MCF 10A (cell line): ENCODE measurements around the gene PARD3. TPM values are rescaled to one million over a fixed set of nuclear protein-coding genes. Genes with fewer than 3 reads are reported as not detected.

Experiments used
- BruUV-seq: library from RNA; stranded (reverse); fragments of 400-500 nt; replicated peaks from 2 replicates; lab custom pipeline; 2021; lab: Mats Ljungman, UMichigan
- CTCF ChIA-PET: fragments of 300-600 bp; sonication (Branson Sonifier 250); formaldehyde crosslinking; extraction: SDS; loops from one replicate; lab custom pipeline; 2021; ENCODE audit warnings: antibody characterized with exemption, inconsistent platforms; lab: Yijun Ruan, JAX
- POLR2A ChIA-PET: fragments of 300-600, 350-650 bp; sonication (Branson Sonifier 250); formaldehyde crosslinking; extraction: SDS; loops from one replicate; lab custom pipeline; 2020; ENCODE audit warnings: antibody characterized with exemption, inconsistent platforms; lab: Yijun Ruan, JAX
- DNase-seq: peaks from one replicate; pipeline ENCODE4 v3.0.0-alpha.2; 2018; ENCODE audit not compliant: unreplicated experiment
- H3K27ac Mint-ChIP-seq: one replicate; pipeline ENCODE4 v1.8.0; 2022; ENCODE audit warnings: mild to moderate bottlenecking, low read depth, mixed read lengths; ENCODE audit not compliant: unreplicated experiment
- H3K27me3 Mint-ChIP-seq: one replicate; pipeline ENCODE4 v1.8.0; 2022; ENCODE audit warnings: mixed read lengths; ENCODE audit not compliant: insufficient read depth, unreplicated experiment
- H3K36me3 Mint-ChIP-seq: one replicate; pipeline ENCODE4 v1.8.0; 2022; ENCODE audit warnings: mild to moderate bottlenecking, moderate library complexity, mixed read lengths; ENCODE audit not compliant: insufficient read depth, unreplicated experiment
- H3K4me1 Mint-ChIP-seq: one replicate; pipeline ENCODE4 v1.8.0; 2022; ENCODE audit warnings: mixed read lengths; ENCODE audit not compliant: insufficient read depth, unreplicated experiment
- H3K4me3 Mint-ChIP-seq: one replicate; pipeline ENCODE4 v1.8.0; 2022; ENCODE audit warnings: mild to moderate bottlenecking, moderate library complexity, mixed read lengths; ENCODE audit not compliant: unreplicated experiment
- H3K9me3 Mint-ChIP-seq: one replicate; pipeline ENCODE4 v1.8.0; 2022; ENCODE audit warnings: mixed read lengths; ENCODE audit not compliant: unreplicated experiment
- CTCF ChIP-seq: fragments of 200-600 bp; IDR thresholded peaks from one replicate; pipeline ENCODE4 v1.8.0; 2022; ENCODE audit warnings: antibody characterized with exemption, mild to moderate bottlenecking; ENCODE audit not compliant: unreplicated experiment
- intact Hi-C: fragments of 100-400 bp; cut with micrococcal nuclease; formaldehyde crosslinking; loops from 2 replicates; pipeline ENCODE4 v1.14.1; 2022
- total RNA-seq: library from RNA; stranded (reverse); gene quantifications from 2 replicates; pipeline ENCODE4 v1.2.3, GENCODE V29; 2022

The PARD3 gene
- total RNA-seq, 1 experiment from 2014 or later = 70.0 TPM

- peaks cover 21% of the 10 kb centered on the region for H3K36me3 Mint-ChIP-seq
- DNase-seq = no peak
- CTCF ChIA-PET = no interaction called here
- no peak overlapping the region for H3K4me3 Mint-ChIP-seq
- no peak overlapping the region for H3K27ac Mint-ChIP-seq
- no peaks in the 10 kb centered on the region for H3K4me1 Mint-ChIP-seq
- intact Hi-C loops = no loop called here
- TF ChIP-seq CTCF = no peak
- BruUV-seq = no TSS peak
- POLR2A ChIA-PET = no interaction called here
- H3K27me3 Mint-ChIP-seq = no peaks in the 10 kb centered on the region
- H3K9me3 Mint-ChIP-seq = no peaks in the 10 kb centered on the region
These were observed 680.5 kb downstream of the PARD3 start for GRCh38 chr10:34134602-34135001.

GRCh38 chr10:34133406-34133805, 681.7 kb downstream of the PARD3 start:
- DNase-seq = no peak
- H3K27ac Mint-ChIP-seq = no peak overlapping the region
- no TSS peak for BruUV-seq
- no peaks in the 10 kb centered on the region for H3K27me3 Mint-ChIP-seq
- H3K9me3 Mint-ChIP-seq = no peaks in the 10 kb centered on the region
- intact Hi-C loops = no loop called here
- ChIA-PET CTCF (no interaction called here), POLR2A (no interaction called here)
- H3K4me1 Mint-ChIP-seq = no peaks in the 10 kb centered on the region
- H3K36me3 Mint-ChIP-seq = peaks cover 26% of the 10 kb centered on the region
- TF ChIP-seq CTCF = no peak
- H3K4me3 Mint-ChIP-seq = no peak overlapping the region

- no peak overlapping the region for H3K4me3 Mint-ChIP-seq
- no peaks in the 10 kb centered on the region for H3K4me1 Mint-ChIP-seq
- no peak for TF ChIP-seq CTCF
- no peak overlapping the region for H3K27ac Mint-ChIP-seq
- DNase-seq = no peak
- BruUV-seq = no TSS peak
- POLR2A ChIA-PET = no interaction called here
- CTCF ChIA-PET = no interaction called here
- no peaks in the 10 kb centered on the region for H3K9me3 Mint-ChIP-seq
- H3K36me3 Mint-ChIP-seq = peaks cover 26% of the 10 kb centered on the region
- H3K27me3 Mint-ChIP-seq = no peaks in the 10 kb centered on the region
- intact Hi-C loops = no loop called here
These were observed 683.9 kb downstream of the PARD3 start for GRCh38 chr10:34131152-34131551.

GRCh38 chr10:34127676-34128075, 687.4 kb downstream of the PARD3 start:
- TF ChIP-seq CTCF = no peak
- ChIA-PET CTCF (interaction anchor here (0.6 kb wide), 1 partner anchor 12 kb away, joined by 3 read pairs; no protein-coding TSS in a partner anchor), POLR2A (no interaction called here)
- BruUV-seq = no TSS peak
- H3K9me3 Mint-ChIP-seq = no peaks in the 10 kb centered on the region
- H3K27me3 Mint-ChIP-seq = no peaks in the 10 kb centered on the region
- H3K4me3 Mint-ChIP-seq = no peak overlapping the region
- intact Hi-C loops = no loop called here
- no peak overlapping the region for H3K27ac Mint-ChIP-seq
- H3K36me3 Mint-ChIP-seq = peaks cover 22% of the 10 kb centered on the region
- DNase-seq = no peak
- peaks cover 8% of the 10 kb centered on the region for H3K4me1 Mint-ChIP-seq
